ENCODE measurements around the gene ST6GALNAC6.
"Not testable (repeated sequence)": the region's sequence is repeated elsewhere in the genome, so short reads cannot be mapped to it uniquely, and the experiment has no call there.

Gene ST6GALNAC6

DNA sequence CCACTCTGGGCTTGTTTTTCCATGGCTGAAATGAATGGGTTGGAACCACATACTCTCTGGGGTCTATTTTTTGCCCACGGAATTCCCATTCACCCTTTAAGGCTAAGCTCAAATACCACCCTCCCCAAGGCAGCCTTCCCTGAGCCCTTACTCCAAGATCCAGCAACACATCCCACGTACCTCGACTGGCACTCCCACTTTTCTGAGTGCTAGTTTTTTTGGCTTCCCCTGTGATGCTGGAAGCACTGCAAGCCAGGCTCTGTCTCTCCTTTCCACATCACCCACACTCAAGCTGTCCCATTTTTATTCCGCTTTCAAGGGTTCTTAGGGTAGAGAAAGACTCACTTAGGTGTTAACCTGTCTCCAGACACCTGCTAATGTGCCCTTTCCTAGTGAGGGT is 6.0 kb downstream of the ST6GALNAC6 start:
- no peak overlapping the region for H3K27ac Mint-ChIP-seq
- no peaks in the 10 kb centered on the region for H3K27me3 Mint-ChIP-seq
- peaks cover 34% of the 10 kb centered on the region for H3K36me3 Mint-ChIP-seq
- H3K4me3 Mint-ChIP-seq = no peak overlapping the region
- H3K4me1 Mint-ChIP-seq = peaks cover 16% of the 10 kb centered on the region
- no peaks in the 10 kb centered on the region for H3K9me3 Mint-ChIP-seq

DNA sequence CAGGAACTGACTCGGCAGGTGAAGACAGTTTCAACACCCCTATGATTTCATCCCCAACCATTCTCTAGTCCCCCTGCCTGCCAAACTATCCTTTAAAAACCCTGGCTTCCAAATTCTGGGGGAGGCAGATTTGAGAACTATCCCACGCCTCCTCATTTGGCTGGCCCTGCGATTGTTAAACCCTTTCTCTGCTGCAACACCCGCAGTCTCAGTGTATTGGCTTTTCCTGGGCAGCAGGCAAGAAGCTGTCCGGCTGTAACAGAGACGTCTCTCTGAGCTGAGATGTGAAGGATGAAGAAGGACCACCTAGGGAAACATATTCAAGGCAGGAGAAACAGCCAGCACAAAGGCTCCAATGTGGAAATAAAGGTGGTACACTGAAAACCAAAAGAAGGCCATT is 6.6 kb downstream of the ST6GALNAC6 start:
- no peaks in the 10 kb centered on the region for H3K27me3 Mint-ChIP-seq
- H3K27ac Mint-ChIP-seq = peak overlapping the region; percentile 38
- peaks cover 34% of the 10 kb centered on the region for H3K36me3 Mint-ChIP-seq

GRCh38 chr9:127890053-127890452 is 9.3 kb downstream of the ST6GALNAC6 start:
- H3K9me3 Mint-ChIP-seq = no peaks in the 10 kb centered on the region
- H3K36me3 Mint-ChIP-seq = peaks cover 27% of the 10 kb centered on the region
- no peak overlapping the region for H3K4me3 Mint-ChIP-seq
- no peak overlapping the region for H3K27ac Mint-ChIP-seq
- H3K4me1 Mint-ChIP-seq = peaks cover 8% of the 10 kb centered on the region
- H3K27me3 Mint-ChIP-seq = no peaks in the 10 kb centered on the region

More for the DNA sequence above, 6.6 kb downstream of the ST6GALNAC6 start:
- Mint-ChIP-seq H3K9me3 (no peaks in the 10 kb centered on the region), H3K4me3 (no peak overlapping the region), H3K4me1 (peaks cover 11% of the 10 kb centered on the region)

DNA sequence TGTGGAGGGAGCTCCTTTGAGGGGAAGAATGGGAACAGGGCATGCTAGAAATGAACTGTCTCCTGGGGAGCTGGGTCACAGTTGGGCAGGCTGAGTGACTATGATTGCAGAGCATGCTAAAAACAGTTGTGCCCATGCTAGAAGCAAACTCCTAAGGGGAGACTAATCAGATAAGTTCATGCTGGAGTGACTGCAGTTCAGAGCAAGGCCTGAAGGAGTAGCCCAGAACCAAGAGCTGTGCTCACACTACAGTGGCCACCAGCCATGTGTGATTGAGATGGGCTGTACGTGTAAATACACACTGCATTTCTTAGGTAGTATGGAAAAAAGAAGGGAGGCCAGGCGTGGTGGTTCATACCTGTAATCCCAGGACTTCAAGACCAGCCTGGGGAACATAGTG is 11.6 kb downstream of the ST6GALNAC6 start:
- no peaks in the 10 kb centered on the region for H3K27me3 Mint-ChIP-seq
- H3K4me1 Mint-ChIP-seq = peaks cover 5% of the 10 kb centered on the region
- no peak overlapping the region for H3K27ac Mint-ChIP-seq
- no peaks in the 10 kb centered on the region for H3K9me3 Mint-ChIP-seq
- H3K36me3 Mint-ChIP-seq = peaks cover 10% of the 10 kb centered on the region
- no peak overlapping the region for H3K4me3 Mint-ChIP-seq

DNA sequence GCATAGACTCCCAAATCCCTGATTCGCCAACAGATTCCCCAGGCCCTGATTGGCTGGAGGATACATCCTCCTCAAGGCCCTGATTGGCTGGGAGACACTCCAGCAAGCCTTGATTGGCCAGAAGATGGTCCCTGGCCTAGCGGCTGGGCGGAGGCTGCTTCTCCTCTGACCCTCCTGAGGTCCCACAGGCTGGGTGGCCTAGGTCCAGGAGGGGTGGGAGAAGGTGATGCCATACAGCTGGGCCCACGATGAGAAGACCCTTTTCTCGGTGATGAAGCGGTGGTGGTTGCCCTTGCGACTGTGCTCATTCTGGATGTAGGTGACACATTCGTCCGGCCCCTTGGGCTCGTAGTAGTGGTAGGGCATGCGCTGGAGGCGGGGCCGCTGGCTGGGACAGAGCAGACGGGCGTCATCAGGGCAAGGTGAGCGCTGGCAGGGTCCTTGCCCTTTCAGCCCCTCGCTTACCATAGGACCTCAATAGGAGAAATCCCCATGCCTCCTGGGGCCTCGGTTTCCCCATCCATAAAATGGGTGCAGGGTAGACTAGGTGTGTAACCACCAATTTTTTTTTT is 12.9 kb downstream of the ST6GALNAC6 start:
- Mint-ChIP-seq H3K9me3 (no peaks in the 10 kb centered on the region), H3K27me3 (no peaks in the 10 kb centered on the region), H3K4me1 (peaks cover 5% of the 10 kb centered on the region), H3K4me3 (no peak overlapping the region), H3K36me3 (peaks cover 6% of the 10 kb centered on the region), H3K27ac (peak overlapping the region; percentile 23)

GRCh38 chr9:127885508-127886281 is 13.7 kb downstream of the ST6GALNAC6 start:
- peaks cover 7% of the 10 kb centered on the region for H3K36me3 Mint-ChIP-seq
- H3K4me3 Mint-ChIP-seq = no peak overlapping the region
- no peaks in the 10 kb centered on the region for H3K9me3 Mint-ChIP-seq
- no peaks in the 10 kb centered on the region for H3K27me3 Mint-ChIP-seq
- peaks cover 5% of the 10 kb centered on the region for H3K4me1 Mint-ChIP-seq
- H3K27ac Mint-ChIP-seq = no peak overlapping the region

GRCh38 chr9:127884976-127885490 is 14.4 kb downstream of the ST6GALNAC6 start:
- H3K27me3 Mint-ChIP-seq = no peaks in the 10 kb centered on the region
- H3K36me3 Mint-ChIP-seq = peaks cover 7% of the 10 kb centered on the region
- no peak overlapping the region for H3K4me3 Mint-ChIP-seq
- H3K9me3 Mint-ChIP-seq = no peaks in the 10 kb centered on the region
- no peak overlapping the region for H3K27ac Mint-ChIP-seq
- peaks cover 5% of the 10 kb centered on the region for H3K4me1 Mint-ChIP-seq

GRCh38 chr9:127884427-127884911 is 14.9 kb downstream of the ST6GALNAC6 start:
- H3K9me3 Mint-ChIP-seq = no peaks in the 10 kb centered on the region
- peaks cover 5% of the 10 kb centered on the region for H3K4me1 Mint-ChIP-seq
- H3K27ac Mint-ChIP-seq = no peak overlapping the region
- H3K4me3 Mint-ChIP-seq = no peak overlapping the region
- H3K36me3 Mint-ChIP-seq = peaks cover 7% of the 10 kb centered on the region
- no peaks in the 10 kb centered on the region for H3K27me3 Mint-ChIP-seq

DNA sequence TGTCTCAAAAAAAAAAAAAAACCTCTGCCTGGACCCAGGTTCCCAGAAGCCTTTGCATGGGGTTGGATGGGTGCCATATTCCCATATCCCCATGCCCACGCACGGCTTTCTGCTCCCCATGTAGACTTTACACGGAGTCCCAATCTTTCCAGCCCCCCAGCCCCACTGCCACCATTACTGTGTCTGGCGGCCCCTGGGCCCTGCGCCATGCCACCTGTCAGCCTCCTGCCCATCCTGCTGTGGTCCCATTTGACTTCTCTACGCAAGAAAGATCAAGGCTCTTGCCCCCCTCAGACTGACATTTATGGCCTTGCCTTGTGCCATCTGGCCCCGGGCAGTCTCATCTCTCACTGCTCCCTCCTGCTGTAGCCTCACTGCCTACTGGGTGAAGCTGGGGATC is 15.4 kb downstream of the ST6GALNAC6 start:
- Mint-ChIP-seq H3K4me1 (peaks cover 5% of the 10 kb centered on the region), H3K27ac (no peak overlapping the region), H3K4me3 (no peak overlapping the region), H3K9me3 (no peaks in the 10 kb centered on the region), H3K27me3 (no peaks in the 10 kb centered on the region), H3K36me3 (peaks cover 8% of the 10 kb centered on the region)

GRCh38 chr9:127881715-127882114 is 17.7 kb downstream of the ST6GALNAC6 start:
- not testable (repeated sequence) for H3K4me3 Mint-ChIP-seq, H3K9me3 Mint-ChIP-seq, H3K36me3 Mint-ChIP-seq, H3K27ac Mint-ChIP-seq, H3K27me3 Mint-ChIP-seq
- peaks cover 13% of the 10 kb centered on the region for H3K4me1 Mint-ChIP-seq

- Mint-ChIP-seq H3K27me3 (no peaks in the 10 kb centered on the region), H3K4me1 (peaks cover 13% of the 10 kb centered on the region), H3K9me3 (no peaks in the 10 kb centered on the region), H3K27ac (no peak overlapping the region), H3K4me3 (no peak overlapping the region), H3K36me3 (peaks cover 5% of the 10 kb centered on the region)
These were observed 19.3 kb downstream of the ST6GALNAC6 start for GRCh38 chr9:127880143-127880542.

GRCh38 chr9:127878652-127879390 is 20.6 kb downstream of the ST6GALNAC6 start:
- H3K4me3 Mint-ChIP-seq = no peak overlapping the region
- peaks cover 3% of the 10 kb centered on the region for H3K36me3 Mint-ChIP-seq
- peaks cover 8% of the 10 kb centered on the region for H3K4me1 Mint-ChIP-seq
- no peaks in the 10 kb centered on the region for H3K27me3 Mint-ChIP-seq
- H3K27ac Mint-ChIP-seq = no peak overlapping the region
- H3K9me3 Mint-ChIP-seq = no peaks in the 10 kb centered on the region

DNA sequence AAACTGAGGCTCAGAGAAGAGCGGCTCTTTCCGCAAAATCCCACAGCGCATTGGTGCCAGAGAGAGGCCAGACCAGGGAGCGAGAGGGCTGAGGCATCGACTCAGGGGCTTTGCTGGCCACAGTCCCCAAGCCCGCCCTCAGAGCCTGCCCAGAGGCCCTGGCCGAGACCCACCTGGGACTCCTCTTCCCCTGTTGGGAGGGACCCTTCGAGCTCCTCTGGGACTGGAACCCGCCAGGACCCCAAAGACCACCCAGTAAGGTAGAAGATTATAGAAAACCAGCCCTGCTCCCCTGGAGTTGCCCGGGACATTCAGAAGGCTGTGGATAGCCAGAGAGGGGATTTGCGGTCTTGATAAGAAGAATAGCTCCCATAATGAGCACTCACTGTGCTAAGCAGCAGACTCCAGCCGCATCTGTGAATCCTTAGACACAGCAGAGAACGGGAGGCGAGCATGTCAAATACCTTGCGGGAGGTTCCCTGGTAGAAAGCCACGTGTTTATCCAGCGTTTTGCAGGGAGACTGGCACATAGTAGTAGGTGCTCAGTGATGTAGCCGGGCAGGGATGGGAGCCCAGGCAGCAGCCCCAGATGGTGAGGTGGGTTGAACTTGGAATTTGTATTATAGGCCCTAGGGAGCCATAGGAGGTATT is 21.3 kb downstream of the ST6GALNAC6 start:
- Mint-ChIP-seq H3K27me3 (no peaks in the 10 kb centered on the region), H3K4me3 (no peak overlapping the region)

DNA sequence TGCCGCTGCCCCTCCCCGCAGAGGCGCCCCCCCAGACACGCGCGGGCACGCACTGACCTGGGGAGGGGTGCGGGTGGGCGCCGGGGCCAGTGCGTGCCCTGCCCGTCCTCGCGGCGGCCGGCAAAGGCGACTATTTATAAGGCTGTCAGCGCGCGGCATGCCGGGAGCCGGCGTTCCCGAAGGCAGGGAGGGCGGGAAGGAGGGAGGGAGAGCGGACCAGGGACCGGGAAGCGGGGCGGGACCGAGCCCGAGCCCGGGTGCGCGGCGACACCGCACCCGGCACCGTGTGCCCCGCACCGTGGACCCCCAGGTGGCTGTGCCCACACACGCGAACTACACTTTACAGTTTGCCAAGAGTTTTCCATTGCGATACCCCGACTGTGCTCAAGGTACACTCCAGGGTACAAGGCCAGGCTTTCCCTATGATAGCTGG is 21.8 kb downstream of the ST6GALNAC6 start, which contains the start of gene AK1:
TSS of gene AK1 (minus strand) at position 110 of the 433 bp plus-strand sequence. CDS start 3,058 bp downstream, outside the sequence.
- peaks cover 8% of the 10 kb centered on the region for H3K4me1 Mint-ChIP-seq
- H3K27me3 Mint-ChIP-seq = no peaks in the 10 kb centered on the region
- H3K27ac Mint-ChIP-seq = no peak within 1 kb of the TSS
- H3K4me3 Mint-ChIP-seq = no peak within 1 kb of the TSS
- no peaks in the 10 kb centered on the region for H3K9me3 Mint-ChIP-seq
- H3K36me3 Mint-ChIP-seq = peaks cover 3% of the 10 kb centered on the region

More for the DNA sequence above, 21.3 kb downstream of the ST6GALNAC6 start:
- Mint-ChIP-seq H3K4me1 (peaks cover 8% of the 10 kb centered on the region), H3K9me3 (no peaks in the 10 kb centered on the region), H3K27ac (no peak overlapping the region), H3K36me3 (peaks cover 3% of the 10 kb centered on the region)
